Activated CD8-positive, alpha-beta memory T cell treated with anti-CD3 and anti-CD28 coated beads, Interleukin-2, amount 50 U/mL, for 24 hours (primary cell): ENCODE data around the gene SORCS2.

Source experiments
- DNase-seq: peaks from one replicate; pipeline ENCODE4 v3.0.0-alpha.2; 2020; ENCODE audit errors: extremely low read depth

Gene SORCS2

GRCh38 chr4:7651461-7651921 is 459.2 kb downstream of the SORCS2 start:
- no peak for DNase-seq

GRCh38 chr4:7652006-7652405 is 459.7 kb downstream of the SORCS2 start:
- no peak for DNase-seq

GRCh38 chr4:7652451-7652881 is 460.1 kb downstream of the SORCS2 start:
- DNase-seq: no peak

- no peak for DNase-seq
These were observed 460.6 kb downstream of the SORCS2 start for GRCh38 chr4:7652906-7653305.

GRCh38 chr4:7653510-7654369 is 461.4 kb downstream of the SORCS2 start:
- no peak for DNase-seq

- no peak for DNase-seq
These were observed 462.5 kb downstream of the SORCS2 start for GRCh38 chr4:7654550-7655445.

- DNase-seq: no peak
These were observed 463.3 kb downstream of the SORCS2 start for GRCh38 chr4:7655511-7656243.

GRCh38 chr4:7656244-7656800 is 464.0 kb downstream of the SORCS2 start:
- no peak for DNase-seq

GRCh38 chr4:7657545-7658297 is 465.4 kb downstream of the SORCS2 start:
- DNase-seq: no peak

GRCh38 chr4:7658341-7659204 is 466.2 kb downstream of the SORCS2 start:
- DNase-seq: no peak

GRCh38 chr4:7659429-7660175 is 467.3 kb downstream of the SORCS2 start:
- DNase-seq: no peak

- no peak for DNase-seq
These were observed 468.1 kb downstream of the SORCS2 start for GRCh38 chr4:7660176-7661039.

GRCh38 chr4:7661066-7661748 is 468.9 kb downstream of the SORCS2 start:
- no peak for DNase-seq

GRCh38 chr4:7661846-7662506 is 469.6 kb downstream of the SORCS2 start:
- DNase-seq: no peak

GRCh38 chr4:7662507-7662846 is 470.1 kb downstream of the SORCS2 start:
- DNase-seq: no peak

- no peak for DNase-seq
These were observed 470.8 kb downstream of the SORCS2 start for GRCh38 chr4:7663075-7663541.

GRCh38 chr4:7664106-7664505 is 471.8 kb downstream of the SORCS2 start:
- DNase-seq: no peak
